Aorta (tissue), 5 donors: Measurements from ENCODE around the gene MYL2. TPM values are rescaled to one million over a fixed set of nuclear protein-coding genes. Genes with fewer than 3 reads are reported as not detected.
"Not testable (repeated sequence)": the region's sequence is repeated elsewhere in the genome, so short reads cannot be mapped to it uniquely, and the experiment has no call there.

ENCODE experiments used
- ATAC-seq: fragments of 200-7000 bp; cut with Tn5 transposase; one replicate; pipeline ENCODE4 v1.9.1; 2022; ENCODE audit warnings: moderate library complexity; ENCODE audit not compliant: low FRiP score
- DNase-seq, 2 donors: peaks; one replicate each; pipeline ENCODE4 v3.0.0-alpha.2; 2020
- H3K27ac ChIP-seq, 2 donors: one replicate each; pipeline ENCODE4 v1.5.1; 2013; ENCODE audit warnings: low read length in 2 of 2, mild to moderate bottlenecking in 2 of 2, moderate library complexity in 2 of 2, control low read depth in 1 of 2, inconsistent platforms in 1 of 2, low read depth in 1 of 2
- H3K27me3 ChIP-seq, 2 donors: one replicate each; pipeline ENCODE4 v1.6.1; 2013; ENCODE audit warnings: control low read depth in 1 of 2, low read length in 1 of 2, mild to moderate bottlenecking in 1 of 2, moderate library complexity in 1 of 2; ENCODE audit not compliant: insufficient read depth in 2 of 2, control insufficient read depth in 1 of 2
- H3K36me3 ChIP-seq, 2 donors: one replicate each; pipeline ENCODE4 v1.6.1; 2013; ENCODE audit warnings: control low read depth in 1 of 2, low read length in 1 of 2, mild to moderate bottlenecking in 1 of 2; ENCODE audit not compliant: insufficient read depth in 2 of 2, control insufficient read depth in 1 of 2
- H3K4me1 ChIP-seq, 2 donors: one replicate each; pipeline ENCODE4 v1.6.1; 2013; ENCODE audit warnings: low read length in 2 of 2, control low read depth in 1 of 2, mild to moderate bottlenecking in 1 of 2, moderate library complexity in 1 of 2; ENCODE audit not compliant: insufficient read depth in 2 of 2, control insufficient read depth in 1 of 2
- H3K4me3 ChIP-seq, 2 donors: one replicate each; pipeline ENCODE4 v1.5.1; 2013; ENCODE audit warnings: low read length in 2 of 2, control low read depth in 1 of 2, mild to moderate bottlenecking in 1 of 2
- H3K9me3 ChIP-seq: one replicate; pipeline ENCODE4 v1.6.1; 2013; ENCODE audit warnings: mild to moderate bottlenecking, low read length; ENCODE audit not compliant: control insufficient read depth
- WGBS, 2 donors: extraction: QIAGEN DNeasy Blood & Tissue Kit; methylation state at CpG; one replicate each; pipeline ENCODE4 v1.1.7; 2013; 5-methylcytosine and 5-hydroxymethylcytosine counted together
- intact Hi-C, 2 donors: fragments of 100-400 bp; cut with DNase I; formaldehyde crosslinking; loops; one replicate each; pipeline versions ENCODE4 v1.14.2 to v1.15.0; 2022
- long read RNA-seq, 2 donors: library from polyadenylated mRNA; unstranded; transcript quantifications; one replicate each; pipeline ENCODE4 v2.0.0, GENCODE V29; 2020 to 2021
- polyA plus RNA-seq, 2 donors: library from polyadenylated mRNA; stranded (reverse); fragments of 200-250 nt; gene quantifications; one replicate each; pipeline ENCODE4 v1.2.3, GENCODE V29; 2013
- total RNA-seq, 2 donors: library from RNA; stranded (reverse); fragmentation: NEBNext Ultra II Directional; extraction: Animal tissue kit (Norgen Biotek cat#: 25700); gene quantifications; one replicate each; pipeline ENCODE4 v1.2.1, GENCODE V29; 2021
- donor health status: healthy with polysubstance abuse.
- donor health status: Bipolar disorder and iron deficiency.
- donor health status: DM: no; HTN: no; CAD: no.
- donor health status: DM: no; HTN: no; CAD: no.
- donor health status: DM: yes; HTN: yes; CAD: no.

Gene MYL2
- total RNA-seq (under 1 TPM in 1 of 2 donors, not detected in 1; 0.99 TPM), polyA plus RNA-seq (10 to 100 TPM in 1 of 2 donors, 1 to 10 TPM in 1; 4.5 to 80.9 TPM)
- long read RNA-seq, donor 1, result 0 reads
- long read RNA-seq, donor 2, transcript MYL2-201 (7 exons, 807 nt), result major isoform, 13 of 13 reads
- long read RNA-seq, donor 2, partial matches to known transcripts, result 0 of 13 reads
- long read RNA-seq, donor 2, other reads (novel, unspliced or antisense), result 0 of 13 reads

DNA sequence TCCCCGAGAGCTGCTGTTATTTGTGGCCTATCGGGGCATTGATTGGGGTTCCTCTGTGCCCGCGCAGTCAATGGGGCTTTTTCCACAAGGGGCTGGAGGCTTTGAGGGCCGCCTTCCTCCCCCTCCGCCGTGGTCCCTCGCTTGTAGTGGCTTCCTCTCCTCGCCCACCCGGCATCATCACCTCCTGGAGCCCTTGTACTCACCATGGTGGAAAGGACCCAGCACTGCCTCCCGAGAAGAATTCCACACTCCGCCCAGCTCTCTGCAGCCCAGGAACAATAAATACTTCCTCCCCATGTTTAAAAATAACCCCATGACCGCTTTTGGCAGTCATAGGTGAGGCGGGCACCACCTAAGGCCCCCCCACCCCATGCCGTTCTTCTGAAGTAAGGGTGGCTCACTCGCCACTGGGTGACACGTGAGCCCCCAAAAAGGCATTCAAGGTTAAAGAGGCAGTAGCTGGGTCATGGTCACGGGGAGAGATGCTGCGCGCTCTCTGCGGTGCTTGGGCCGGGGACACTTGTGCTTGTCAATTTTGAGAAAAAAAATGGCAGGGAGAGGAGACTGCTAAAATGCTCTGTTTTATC, at the start of gene MYL2:
MYL2 (minus strand) TSS at position 256 of the 587 bp plus-strand sequence; CDS start at position 206, 50 bp downstream.
- H3K36me3 ChIP-seq, result no peaks in the 10 kb centered on the region
- intact Hi-C loops, result no loop called here
- no peaks in the 10 kb centered on the region for H3K27me3 ChIP-seq
- H3K9me3 ChIP-seq, result no peaks in the 10 kb centered on the region
- H3K4me1 ChIP-seq, result no peaks in the 10 kb centered on the region
- DNase-seq (no peak), ATAC-seq (no peak)
- H3K27ac ChIP-seq, result no peak within 1 kb of the TSS
- 43 to 49% methylated on average over 22 of the region's 22 CpGs for WGBS, 2 donors
- H3K4me3 ChIP-seq, result no peak within 1 kb of the TSS

DNA sequence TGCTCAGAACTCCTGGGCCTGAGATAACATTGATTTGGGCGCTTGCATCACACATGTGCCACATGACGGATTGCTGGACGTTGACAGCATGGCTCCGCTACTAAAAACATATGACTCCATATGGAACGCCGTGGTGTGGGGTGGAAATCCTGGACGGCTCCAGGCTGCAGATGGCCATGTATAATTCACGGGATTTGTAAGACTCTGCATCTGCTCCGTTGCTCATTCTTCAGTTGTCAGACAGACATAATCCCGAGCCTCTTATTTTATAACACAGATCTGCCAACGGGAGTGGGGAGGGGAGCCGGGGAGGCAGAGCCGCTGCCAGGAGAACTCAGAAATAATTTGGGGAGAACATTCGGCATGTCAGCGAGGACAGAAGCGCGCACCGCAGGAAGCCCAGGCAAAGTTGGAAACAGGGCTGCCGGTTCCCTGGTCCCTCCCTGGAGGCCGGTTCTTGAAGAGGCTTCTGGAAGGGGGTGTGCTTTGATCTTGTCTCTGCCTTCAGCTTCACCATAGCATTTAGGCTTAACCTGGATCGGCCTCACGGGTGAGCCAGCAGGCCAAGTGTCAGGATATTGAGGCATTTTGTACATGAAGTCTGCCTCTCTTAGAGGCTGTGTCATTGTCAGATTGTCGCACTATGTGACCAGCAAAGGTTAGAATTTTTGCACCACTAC, 45.8 kb upstream of the MYL2 start:
- H3K27ac ChIP-seq, result no peak overlapping the region
- no peaks in the 10 kb centered on the region for H3K36me3 ChIP-seq
- intact Hi-C loops, result no loop called here
- H3K27me3 ChIP-seq, result no peaks in the 10 kb centered on the region
- no peaks in the 10 kb centered on the region for H3K4me1 ChIP-seq
- H3K9me3 ChIP-seq, result peaks cover 2% of the 10 kb centered on the region
- no peak overlapping the region for H3K4me3 ChIP-seq
- ATAC-seq, result no peak
- no peak for DNase-seq
- 16 to 26% methylated on average over 23 of the region's 23 CpGs for WGBS, 2 donors

GRCh38 chr12:110965574-110965973, 45.2 kb upstream of the MYL2 start:
- ATAC-seq, result no peak
- 36 to 60% methylated on average over 12 of the region's 12 CpGs for WGBS, 2 donors
- no peaks in the 10 kb centered on the region for H3K27me3 ChIP-seq

DNA sequence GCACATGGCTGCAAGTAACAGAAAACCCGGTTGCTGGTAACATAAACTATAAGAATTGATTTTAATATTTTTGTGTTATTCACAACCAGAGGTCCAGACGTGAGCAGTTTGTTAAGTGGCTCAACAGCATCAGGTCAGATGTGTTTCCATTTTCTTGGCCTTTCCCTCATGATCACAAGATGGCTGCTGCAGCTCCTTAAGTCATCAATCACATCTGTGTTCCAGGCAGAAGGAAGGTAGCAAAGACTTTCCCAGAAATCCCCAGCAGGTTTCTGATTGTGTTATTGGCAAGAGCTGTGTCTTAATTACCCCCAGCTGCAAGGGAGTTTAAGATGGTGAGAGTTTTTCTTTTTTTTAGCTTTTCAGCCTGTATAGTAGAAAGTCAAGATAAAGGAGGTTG, 40.4 kb upstream of the MYL2 start:
- H3K4me1 ChIP-seq, result no peaks in the 10 kb centered on the region
- ATAC-seq (no peak), DNase-seq (no peak)
- intact Hi-C loops, result no loop called here
- H3K36me3 ChIP-seq, result no peaks in the 10 kb centered on the region
- no peak overlapping the region for H3K27ac ChIP-seq
- no peaks in the 10 kb centered on the region for H3K27me3 ChIP-seq
- 78 to 84% methylated on average over 2 of the region's 2 CpGs for WGBS, 2 donors
- peaks cover 4% of the 10 kb centered on the region for H3K9me3 ChIP-seq
- no peak overlapping the region for H3K4me3 ChIP-seq

More at GRCh38 chr12:110965574-110965973, 45.2 kb upstream of the MYL2 start:
- no peaks in the 10 kb centered on the region for H3K9me3 ChIP-seq
- intact Hi-C loops, result no loop called here
- H3K27ac ChIP-seq, result no peak overlapping the region
- no peak overlapping the region for H3K4me3 ChIP-seq
- H3K36me3 ChIP-seq, result no peaks in the 10 kb centered on the region
- no peak for DNase-seq
- no peaks in the 10 kb centered on the region for H3K4me1 ChIP-seq

GRCh38 chr12:110957652-110958051, 37.3 kb upstream of the MYL2 start:
- Histone ChIP-seq H3K4me1 (no peaks in the 10 kb centered on the region), H3K27ac (no peak overlapping the region), H3K27me3 (no peaks in the 10 kb centered on the region), H3K9me3 (peaks cover 9% of the 10 kb centered on the region), H3K4me3 (no peak overlapping the region), H3K36me3 (no peaks in the 10 kb centered on the region)
- intact Hi-C loops, result no loop called here
- ATAC-seq (no peak), DNase-seq (no peak)
- 86% methylated on average over 9 of the region's 9 CpGs for WGBS, 2 donors

GRCh38 chr12:110957159-110957558, 36.8 kb upstream of the MYL2 start:
- DNase-seq (no peak), ATAC-seq (no peak)
- H3K27me3 ChIP-seq, result no peaks in the 10 kb centered on the region
- no peaks in the 10 kb centered on the region for H3K4me1 ChIP-seq
- 92 to 94% methylated on average over 10 of the region's 10 CpGs for WGBS, 2 donors
- H3K4me3 ChIP-seq, result no peak overlapping the region
- intact Hi-C loops, result no loop called here
- peaks cover 9% of the 10 kb centered on the region for H3K9me3 ChIP-seq
- H3K36me3 ChIP-seq, result no peaks in the 10 kb centered on the region
- H3K27ac ChIP-seq, result no peak overlapping the region

- H3K4me1 ChIP-seq, H3K27me3 ChIP-seq, H3K4me3 ChIP-seq, H3K9me3 ChIP-seq, DNase-seq, ATAC-seq, H3K36me3 ChIP-seq, intact Hi-C loops, H3K27ac ChIP-seq: not testable (repeated sequence)
- WGBS, 2 donors, result 94 to 96% methylated on average over 19 to 31 of the region's 31 CpGs
Observed at GRCh38 chr12:110950867-110951266, 30.5 kb upstream of the MYL2 start.

DNA sequence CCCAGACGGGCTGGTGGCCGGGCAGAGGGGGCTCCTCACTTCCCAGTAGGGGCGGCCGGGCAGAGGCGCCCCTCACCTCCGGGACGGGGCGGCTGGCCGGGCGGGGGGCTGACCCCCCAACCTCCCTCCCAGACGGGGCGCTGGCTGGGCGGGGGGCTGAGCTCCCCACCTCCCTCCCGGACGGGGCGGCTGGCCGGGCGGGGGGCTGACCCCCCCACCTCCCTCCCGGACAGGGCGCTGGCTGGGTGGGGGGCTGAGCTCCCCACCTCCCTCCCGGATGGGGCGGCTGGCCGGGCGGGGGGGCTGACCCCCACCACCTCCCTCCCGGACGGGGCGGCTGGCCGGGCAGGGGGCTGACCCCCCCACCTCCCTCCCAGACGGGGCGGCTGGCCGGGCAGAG, 30.1 kb upstream of the MYL2 start:
- H3K9me3 ChIP-seq, H3K36me3 ChIP-seq, ATAC-seq, H3K4me3 ChIP-seq, H3K27ac ChIP-seq, H3K4me1 ChIP-seq, DNase-seq, H3K27me3 ChIP-seq, intact Hi-C loops: not testable (repeated sequence)
- 94 to 95% methylated on average over 15 to 30 of the region's 31 CpGs for WGBS, 2 donors

- Histone ChIP-seq H3K9me3 (peaks cover 4% of the 10 kb centered on the region), H3K4me1 (no peaks in the 10 kb centered on the region), H3K27ac (no peak overlapping the region), H3K4me3 (no peak overlapping the region), H3K36me3 (no peaks in the 10 kb centered on the region), H3K27me3 (no peaks in the 10 kb centered on the region)
- ATAC-seq, result no peak
- no peak for DNase-seq
- intact Hi-C loops, result loop anchor here in 1 of 2 donors (10.0 kb wide), 1 partner anchor 337 kb away; no protein-coding TSS in a partner anchor
- WGBS, 2 donors, result 59 to 70% methylated on average over 2 of the region's 2 CpGs
Observed at GRCh38 chr12:110948041-110948440, 27.7 kb upstream of the MYL2 start.
